A549 (cell line): ENCODE measurements around the gene OR10A2. TPM values are rescaled to one million over a fixed set of nuclear protein-coding genes. Genes with fewer than 3 reads are reported as not detected.

Experiments used
- ATAC-seq, 2 experiments: fragments of 200-7000 bp in 1 of 2; fragments of >200 bp in 1 of 2; cut with Nextera tagmentation in 1 of 2; cut with Tn5 transposase in 1 of 2; 3 replicates each; pipeline versions ENCODE4 v1.8.0 to v1.9.1; 2018 to 2020; ENCODE audit warnings: mild to moderate bottlenecking in 1 of 2, moderate library complexity in 1 of 2
- CTCF ChIA-PET: fragments of 300-600 bp; sonication (Branson Sonifier 250); formaldehyde crosslinking; extraction: SDS; loops from one replicate; lab custom pipeline; 2021; ENCODE audit warnings: antibody characterized with exemption, inconsistent platforms; lab: Yijun Ruan, JAX
- POLR2A ChIA-PET: fragments of 350-600 bp; formaldehyde crosslinking; extraction: SDS; loops from one replicate; lab custom pipeline; 2021; ENCODE audit warnings: antibody characterized with exemption, inconsistent platforms; lab: Yijun Ruan, JAX
- DNase-seq, 2 experiments: peaks; one replicate each; pipeline versions ENCODE4 v3.0.0 to v3.0.0-alpha.2; 2011 to 2016; ENCODE audit warnings: low read depth in 1 of 2, low spot score in 1 of 2
- FAIRE-seq: peaks from 2 replicates; lab custom pipeline; 2011; peaks lifted over from hg19 to GRCh38; lab: Jason Lieb, UNC
- H3K27ac ChIP-seq, 2 experiments: fragments of >200 bp; sonication (Bioruptor Twin); formaldehyde crosslinking; 3 replicates each; pipeline ENCODE4 v1.5.1; 2016 to 2017
- H3K4me1 ChIP-seq: fragments of >200 bp; sonication (Bioruptor Twin); formaldehyde crosslinking; 3 replicates; pipeline ENCODE4 v1.6.1; 2016
- H3K4me2 ChIP-seq: fragments of >200 bp; sonication (Bioruptor Twin); formaldehyde crosslinking; 3 replicates; pipeline ENCODE4 v1.6.1; 2016
- H3K4me3 ChIP-seq: fragments of >200 bp; sonication (Bioruptor Twin); formaldehyde crosslinking; 3 replicates; pipeline ENCODE4 v1.5.1; 2016
- H3K9me3 ChIP-seq: fragments of >200 bp; sonication (Bioruptor Twin); formaldehyde crosslinking; 3 replicates; pipeline ENCODE4 v1.6.1; 2016
- BHLHE40 ChIP-seq: IDR thresholded peaks from 2 replicates; pipeline ENCODE4 v1.6.1; 2012; ENCODE audit warnings: low read depth, low read length, inconsistent platforms
- CEBPB ChIP-seq, 2 experiments: fragments of >200 bp in 1 of 2; sonication (Bioruptor Twin) in 1 of 2; formaldehyde crosslinking in 1 of 2; IDR thresholded peaks; 2 replicates each; pipeline ENCODE4 v1.6.1; 2012 to 2016
- CHD4 ChIP-seq: fragments of 200-600 bp; sonication (generic); IDR thresholded peaks from 2 replicates; pipeline ENCODE4 v1.6.1; 2016; ENCODE audit warnings: antibody characterized with exemption, mild to moderate bottlenecking, borderline replicate concordance
- EHF ChIP-seq: fragments of 250-450 bp; sonication (Bioruptor Pico); IDR thresholded peaks from 2 replicates; pipeline ENCODE4 v1.5.0; 2020; ENCODE audit warnings: mild to moderate bottlenecking
- EP300 ChIP-seq, 2 experiments: fragments of >200 bp; sonication (Bioruptor Twin); formaldehyde crosslinking; IDR thresholded peaks; 2 replicates in 1 of 2; 3 replicates in 1 of 2; pipeline ENCODE4 v1.6.1; 2016 to 2017
- GATA3 ChIP-seq: IDR thresholded peaks from 2 replicates; pipeline ENCODE4 v1.6.1; 2012; ENCODE audit warnings: borderline replicate concordance
- HDAC2 ChIP-seq: fragments of 200-600 bp; sonication (generic); IDR thresholded peaks from 2 replicates; pipeline ENCODE4 v1.6.1; 2016
- HOXA7 ChIP-seq: fragments of 250-450 bp; sonication (Bioruptor Pico); IDR thresholded peaks from 2 replicates; pipeline ENCODE4 v1.5.0; 2020; ENCODE audit warnings: mild to moderate bottlenecking, moderate library complexity
- HOXB5 ChIP-seq: fragments of 250-450 bp; sonication (Bioruptor Pico); IDR thresholded peaks from 2 replicates; pipeline ENCODE4 v1.5.0; 2020; ENCODE audit warnings: mild to moderate bottlenecking, moderate library complexity
- JUN ChIP-seq, 2 experiments: fragments of >200 bp; sonication (Bioruptor Twin); formaldehyde crosslinking; IDR thresholded peaks; 2 replicates in 1 of 2; 3 replicates in 1 of 2; pipeline ENCODE4 v1.6.1; 2016 to 2017
- JUNB ChIP-seq: fragments of >200 bp; sonication (Bioruptor Twin); formaldehyde crosslinking; IDR thresholded peaks from 2 replicates; pipeline ENCODE4 v1.6.1; 2016
- KDM1A ChIP-seq: fragments of 200-600 bp; sonication (generic); IDR thresholded peaks from 2 replicates; pipeline ENCODE4 v1.6.1; 2016; ENCODE audit warnings: low read depth, mild to moderate bottlenecking
- KDM5A ChIP-seq: fragments of 200-600 bp; sonication (generic); IDR thresholded peaks from 2 replicates; pipeline ENCODE4 v1.6.1; 2016; ENCODE audit warnings: antibody characterized with exemption, mild to moderate bottlenecking
- NFE2L2 ChIP-seq: fragments of 150-350 bp; conservative IDR thresholded peaks from 2 replicates; pipeline ENCODE4 v1.6.1; 2014; ENCODE audit warnings: low read length
- NPAS2 ChIP-seq: fragments of 250-450 bp; sonication (Bioruptor Pico); IDR thresholded peaks from 2 replicates; pipeline ENCODE4 v1.8.0; 2022; ENCODE audit warnings: mild to moderate bottlenecking, moderate library complexity, borderline replicate concordance
- NR3C1 ChIP-seq: fragments of >200 bp; sonication (Bioruptor Twin); formaldehyde crosslinking; IDR thresholded peaks from 3 replicates; pipeline ENCODE4 v1.6.1; 2017
- PHF8 ChIP-seq: fragments of 200-600 bp; sonication (generic); IDR thresholded peaks from 2 replicates; pipeline ENCODE4 v1.6.1; 2016; ENCODE audit warnings: low read depth, mild to moderate bottlenecking, antibody characterized with exemption, moderate library complexity, borderline replicate concordance
- RAD21 ChIP-seq, 2 experiments: fragments of >200 bp in 1 of 2; sonication (Bioruptor Twin) in 1 of 2; formaldehyde crosslinking in 1 of 2; IDR thresholded peaks in 1 of 2; conservative IDR thresholded peaks in 1 of 2; 2 replicates in 1 of 2; 3 replicates in 1 of 2; pipeline ENCODE4 v1.6.1; 2012 to 2018; ENCODE audit warnings: inconsistent platforms in 1 of 2
- RARB ChIP-seq: fragments of 250-450 bp; sonication (Bioruptor Pico); IDR thresholded peaks from 2 replicates; pipeline ENCODE4 v1.8.0; 2021; ENCODE audit warnings: mild to moderate bottlenecking, moderate library complexity
- RFX5 ChIP-seq: fragments of 450-650 bp; IDR thresholded peaks from 2 replicates; pipeline ENCODE4 v1.7.1; 2014; ENCODE audit warnings: antibody characterized with exemption, mild to moderate bottlenecking, moderate library complexity
- RNF2 ChIP-seq: fragments of 200-600 bp; sonication (generic); IDR thresholded peaks from 2 replicates; pipeline ENCODE4 v1.6.1; 2016; ENCODE audit warnings: low read depth, mild to moderate bottlenecking, antibody characterized with exemption, moderate library complexity, borderline replicate concordance
- SREBF2 ChIP-seq: fragments of 450-650 bp; IDR thresholded peaks from 2 replicates; pipeline ENCODE4 v1.6.1; 2014; ENCODE audit warnings: mild to moderate bottlenecking, moderate library complexity
- ZSCAN20 ChIP-seq: fragments of 250-450 bp; sonication (Bioruptor Pico); IDR thresholded peaks from 2 replicates; pipeline ENCODE4 v1.8.0; 2022; ENCODE audit warnings: mild to moderate bottlenecking, moderate library complexity
- WGBS: methylation state at CpG from one replicate; pipeline ENCODE4 v1.1.6; 2017; ENCODE audit errors: missing lambda C conversion rate; 5-methylcytosine and 5-hydroxymethylcytosine counted together
- polyA plus RNA-seq, 4 experiments: library from polyadenylated mRNA; depleted of rRNA in 3 of 4; stranded (reverse); fragments of >200 nt; fragmentation: RNase III in 1 of 4; extraction: RNeasy Plus Mini Kit Qiagen cat#74134 plus additional on column Dnase treatment in 1 of 4; gene quantifications; 2 replicates in 3 of 4; 3 replicates in 1 of 4; pipeline ENCODE4 v1.2.3, GENCODE V29; 2011 to 2017
- TF ChIP-seq, protein P1 (sequence below): fragments of >200 bp; sonication (Bioruptor Twin); formaldehyde crosslinking; IDR thresholded peaks from 3 replicates; pipeline ENCODE4 v1.5.1; 2016
- TF ChIP-seq, protein P2 (sequence below): fragments of >200 bp; sonication (Bioruptor Twin); formaldehyde crosslinking; IDR thresholded peaks from 2 replicates; pipeline ENCODE4 v1.6.1; 2016
- TF ChIP-seq, protein P3 (sequence below): IDR thresholded peaks from 2 replicates; pipeline ENCODE4 v1.6.1; 2012
- TF ChIP-seq, protein P4 (sequence below): fragments of 200-600 bp; sonication (generic); IDR thresholded peaks from 2 replicates; pipeline ENCODE4 v1.6.1; 2016; ENCODE audit warnings: antibody characterized with exemption, mild to moderate bottlenecking, moderate library complexity

Gene OR10A2
- polyA plus RNA-seq, 2 of the 4 experiments (the other 2 are of a cell fraction), result not detected

DNA sequence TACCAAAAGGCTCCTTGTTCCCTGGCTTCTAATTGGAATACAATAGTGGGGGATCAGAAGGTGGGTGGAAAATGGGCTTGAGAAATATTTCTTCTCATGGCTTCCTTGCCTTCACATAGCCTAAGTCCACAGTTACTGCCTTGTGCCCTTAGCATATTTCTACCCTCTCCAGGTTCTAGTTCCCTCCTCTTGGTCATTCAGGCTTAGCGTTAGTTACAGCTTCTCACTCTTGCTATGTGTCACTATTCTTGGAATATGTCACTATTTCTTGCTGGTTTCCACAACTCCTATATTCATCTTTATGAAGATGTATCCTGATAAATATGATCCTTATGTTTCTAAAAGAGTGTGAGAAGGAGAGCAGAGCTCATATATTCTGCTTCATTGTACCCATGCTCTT lies 27.0 kb downstream of the OR10A2 start:
- 10% methylated on average over 1 of the region's 1 CpG for WGBS
- H3K4me1 ChIP-seq, result no peaks in the 10 kb centered on the region
- no peak overlapping the region for H3K4me2 ChIP-seq
- POLR2A ChIA-PET, result no interaction called here
- ATAC-seq (no peak), FAIRE-seq (no peak), DNase-seq (no peak)
- CTCF ChIA-PET, result interaction anchor here (0.7 kb wide), 1 partner anchor 26 kb away, joined by 5 read pairs; no protein-coding TSS in a partner anchor
- no peak overlapping the region for H3K27ac ChIP-seq
- H3K4me3 ChIP-seq, result no peak overlapping the region
- no peak for TF ChIP-seq NR3C1
- TF ChIP-seq CHD4, result no peak
- TF ChIP-seq JUNB, result no peak
- no peak for TF ChIP-seq RNF2
- no peak for TF ChIP-seq RARB
- TF ChIP-seq, protein P1, sequence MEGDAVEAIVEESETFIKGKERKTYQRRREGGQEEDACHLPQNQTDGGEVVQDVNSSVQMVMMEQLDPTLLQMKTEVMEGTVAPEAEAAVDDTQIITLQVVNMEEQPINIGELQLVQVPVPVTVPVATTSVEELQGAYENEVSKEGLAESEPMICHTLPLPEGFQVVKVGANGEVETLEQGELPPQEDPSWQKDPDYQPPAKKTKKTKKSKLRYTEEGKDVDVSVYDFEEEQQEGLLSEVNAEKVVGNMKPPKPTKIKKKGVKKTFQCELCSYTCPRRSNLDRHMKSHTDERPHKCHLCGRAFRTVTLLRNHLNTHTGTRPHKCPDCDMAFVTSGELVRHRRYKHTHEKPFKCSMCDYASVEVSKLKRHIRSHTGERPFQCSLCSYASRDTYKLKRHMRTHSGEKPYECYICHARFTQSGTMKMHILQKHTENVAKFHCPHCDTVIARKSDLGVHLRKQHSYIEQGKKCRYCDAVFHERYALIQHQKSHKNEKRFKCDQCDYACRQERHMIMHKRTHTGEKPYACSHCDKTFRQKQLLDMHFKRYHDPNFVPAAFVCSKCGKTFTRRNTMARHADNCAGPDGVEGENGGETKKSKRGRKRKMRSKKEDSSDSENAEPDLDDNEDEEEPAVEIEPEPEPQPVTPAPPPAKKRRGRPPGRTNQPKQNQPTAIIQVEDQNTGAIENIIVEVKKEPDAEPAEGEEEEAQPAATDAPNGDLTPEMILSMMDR, result no peak
- TF ChIP-seq JUN (IDR thresholded peaks at IDR 0.05), result no peak
- TF ChIP-seq BHLHE40, result no peak
- no peak for TF ChIP-seq SREBF2
- TF ChIP-seq, protein P2, sequence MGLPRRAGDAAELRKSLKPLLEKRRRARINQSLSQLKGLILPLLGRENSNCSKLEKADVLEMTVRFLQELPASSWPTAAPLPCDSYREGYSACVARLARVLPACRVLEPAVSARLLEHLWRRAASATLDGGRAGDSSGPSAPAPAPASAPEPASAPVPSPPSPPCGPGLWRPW, result no peak
- TF ChIP-seq RFX5, result no peak
- TF ChIP-seq PHF8, result no peak
- TF ChIP-seq HOXA7 (CRISPR knock-in tag), result no peak
- TF ChIP-seq, protein P3, sequence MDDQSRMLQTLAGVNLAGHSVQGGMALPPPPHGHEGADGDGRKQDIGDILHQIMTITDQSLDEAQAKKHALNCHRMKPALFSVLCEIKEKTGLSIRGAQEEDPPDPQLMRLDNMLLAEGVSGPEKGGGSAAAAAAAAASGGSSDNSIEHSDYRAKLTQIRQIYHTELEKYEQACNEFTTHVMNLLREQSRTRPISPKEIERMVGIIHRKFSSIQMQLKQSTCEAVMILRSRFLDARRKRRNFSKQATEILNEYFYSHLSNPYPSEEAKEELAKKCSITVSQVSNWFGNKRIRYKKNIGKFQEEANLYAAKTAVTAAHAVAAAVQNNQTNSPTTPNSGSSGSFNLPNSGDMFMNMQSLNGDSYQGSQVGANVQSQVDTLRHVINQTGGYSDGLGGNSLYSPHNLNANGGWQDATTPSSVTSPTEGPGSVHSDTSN, result no peak
- no peaks in the 10 kb centered on the region for H3K9me3 ChIP-seq

DNA sequence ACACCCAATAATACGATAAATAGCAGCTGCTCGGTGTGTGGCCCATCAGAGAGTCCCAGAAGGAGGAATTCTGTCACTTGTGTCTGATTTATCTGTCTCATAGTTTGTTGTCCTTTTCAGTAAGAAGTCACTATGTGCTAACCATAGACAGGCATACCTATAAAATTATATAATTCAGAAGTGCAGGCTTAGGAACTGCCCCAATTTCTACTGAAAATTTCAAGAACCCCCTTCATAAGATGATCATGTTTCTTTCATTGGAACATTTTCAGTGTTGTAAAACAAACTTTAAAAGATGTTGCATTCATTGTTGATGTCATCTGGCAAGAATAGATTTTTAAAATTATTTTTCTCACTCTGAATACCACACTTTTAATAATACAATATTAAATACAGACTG lies 29.5 kb downstream of the OR10A2 start, which contains the start of gene OR2D2:
Gene OR2D2, minus strand, starts transcription at position 101 of the 400 bp plus-strand sequence. Its CDS starts 0 bp downstream, at position 101.
- ChIA-PET CTCF (no interaction called here), POLR2A (no interaction called here)
- no peak for FAIRE-seq
- no peak for DNase-seq
- H3K4me3 ChIP-seq, result no peak within 1 kb of the TSS
- H3K4me2 ChIP-seq, result no peak within 1 kb of the TSS
- no peaks in the 10 kb centered on the region for H3K9me3 ChIP-seq
- ATAC-seq, result no peak
- 0% methylated on average over 2 of the region's 2 CpGs for WGBS
- H3K27ac ChIP-seq, result no peak within 1 kb of the TSS
- TF ChIP-seq NFE2L2 (no peak), KDM1A (no peak), HOXB5 (CRISPR knock-in tag) (no peak), EHF (CRISPR knock-in tag) (no peak), JUN (IDR thresholded peaks at IDR 0.05) (no peak), NPAS2 (CRISPR knock-in tag) (no peak), CEBPB (IDR thresholded peaks at IDR 0.05) (no peak), NR3C1 (no peak), HDAC2 (no peak), RAD21 (conservative IDR thresholded peaks at IDR 0.05 in 1 of 2, IDR thresholded peaks at IDR 0.05 in 1 of 2) (no peak), KDM5A (no peak), HOXA7 (CRISPR knock-in tag) (no peak), ZSCAN20 (no peak), EP300 (IDR thresholded peaks at IDR 0.05) (no peak), CHD4 (no peak), GATA3 (no peak), RFX5 (no peak)
- TF ChIP-seq, protein P3, result no peak
- TF ChIP-seq, protein P4, sequence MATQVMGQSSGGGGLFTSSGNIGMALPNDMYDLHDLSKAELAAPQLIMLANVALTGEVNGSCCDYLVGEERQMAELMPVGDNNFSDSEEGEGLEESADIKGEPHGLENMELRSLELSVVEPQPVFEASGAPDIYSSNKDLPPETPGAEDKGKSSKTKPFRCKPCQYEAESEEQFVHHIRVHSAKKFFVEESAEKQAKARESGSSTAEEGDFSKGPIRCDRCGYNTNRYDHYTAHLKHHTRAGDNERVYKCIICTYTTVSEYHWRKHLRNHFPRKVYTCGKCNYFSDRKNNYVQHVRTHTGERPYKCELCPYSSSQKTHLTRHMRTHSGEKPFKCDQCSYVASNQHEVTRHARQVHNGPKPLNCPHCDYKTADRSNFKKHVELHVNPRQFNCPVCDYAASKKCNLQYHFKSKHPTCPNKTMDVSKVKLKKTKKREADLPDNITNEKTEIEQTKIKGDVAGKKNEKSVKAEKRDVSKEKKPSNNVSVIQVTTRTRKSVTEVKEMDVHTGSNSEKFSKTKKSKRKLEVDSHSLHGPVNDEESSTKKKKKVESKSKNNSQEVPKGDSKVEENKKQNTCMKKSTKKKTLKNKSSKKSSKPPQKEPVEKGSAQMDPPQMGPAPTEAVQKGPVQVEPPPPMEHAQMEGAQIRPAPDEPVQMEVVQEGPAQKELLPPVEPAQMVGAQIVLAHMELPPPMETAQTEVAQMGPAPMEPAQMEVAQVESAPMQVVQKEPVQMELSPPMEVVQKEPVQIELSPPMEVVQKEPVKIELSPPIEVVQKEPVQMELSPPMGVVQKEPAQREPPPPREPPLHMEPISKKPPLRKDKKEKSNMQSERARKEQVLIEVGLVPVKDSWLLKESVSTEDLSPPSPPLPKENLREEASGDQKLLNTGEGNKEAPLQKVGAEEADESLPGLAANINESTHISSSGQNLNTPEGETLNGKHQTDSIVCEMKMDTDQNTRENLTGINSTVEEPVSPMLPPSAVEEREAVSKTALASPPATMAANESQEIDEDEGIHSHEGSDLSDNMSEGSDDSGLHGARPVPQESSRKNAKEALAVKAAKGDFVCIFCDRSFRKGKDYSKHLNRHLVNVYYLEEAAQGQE, result no peak
- no peaks in the 10 kb centered on the region for H3K4me1 ChIP-seq
